Testis (tissue), 2 donors: ENCODE measurements around the gene UBE2B.

ENCODE experiments used
- POLR2A ChIP-seq: fragments of 450-650 bp; IDR thresholded peaks from one replicate; pipeline ENCODE4 v1.6.1; 2017; ENCODE audit warnings: antibody characterized with exemption, mild to moderate bottlenecking, moderate library complexity
- TF ChIP-seq, protein P1 (sequence below), 3 experiments: fragments of 450-650 bp in 2 of 3; fragments of 200-600 bp in 1 of 3; sonication (generic) in 1 of 3; IDR thresholded peaks; one replicate each; pipeline ENCODE4 v1.5.1; 2016 to 2019; ENCODE audit warnings: antibody characterized with exemption in 3 of 3, mild to moderate bottlenecking in 2 of 3, moderate library complexity in 1 of 3

DNA sequence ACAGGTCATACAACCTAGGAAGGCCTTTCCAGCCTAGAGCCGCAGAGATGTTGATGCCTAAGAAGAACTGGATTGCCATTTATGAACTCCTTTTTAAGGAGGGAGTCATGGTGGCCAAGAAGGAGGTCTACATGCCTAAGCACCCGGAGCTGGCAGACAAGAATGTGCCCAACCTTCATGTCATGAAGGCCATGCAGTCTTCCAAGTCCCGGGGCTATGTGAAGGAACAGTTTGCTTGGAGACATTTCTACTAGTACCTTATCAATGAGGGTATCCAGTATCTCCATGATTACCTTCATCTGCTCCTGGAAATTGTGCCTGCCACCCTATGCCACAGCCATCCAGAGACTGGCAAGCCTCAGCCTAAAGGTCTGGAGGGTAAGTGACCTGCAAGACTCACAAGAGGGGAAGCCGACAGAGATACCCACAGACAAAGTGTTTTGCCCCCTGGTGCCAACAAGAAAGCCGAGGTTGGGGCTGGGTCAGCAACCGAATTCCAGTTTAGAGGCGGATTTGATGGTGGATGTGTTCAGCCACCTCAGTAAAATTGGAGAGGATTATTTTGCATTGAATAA is 51.5 kb downstream of the UBE2B start:
- TF ChIP-seq, protein P1, sequence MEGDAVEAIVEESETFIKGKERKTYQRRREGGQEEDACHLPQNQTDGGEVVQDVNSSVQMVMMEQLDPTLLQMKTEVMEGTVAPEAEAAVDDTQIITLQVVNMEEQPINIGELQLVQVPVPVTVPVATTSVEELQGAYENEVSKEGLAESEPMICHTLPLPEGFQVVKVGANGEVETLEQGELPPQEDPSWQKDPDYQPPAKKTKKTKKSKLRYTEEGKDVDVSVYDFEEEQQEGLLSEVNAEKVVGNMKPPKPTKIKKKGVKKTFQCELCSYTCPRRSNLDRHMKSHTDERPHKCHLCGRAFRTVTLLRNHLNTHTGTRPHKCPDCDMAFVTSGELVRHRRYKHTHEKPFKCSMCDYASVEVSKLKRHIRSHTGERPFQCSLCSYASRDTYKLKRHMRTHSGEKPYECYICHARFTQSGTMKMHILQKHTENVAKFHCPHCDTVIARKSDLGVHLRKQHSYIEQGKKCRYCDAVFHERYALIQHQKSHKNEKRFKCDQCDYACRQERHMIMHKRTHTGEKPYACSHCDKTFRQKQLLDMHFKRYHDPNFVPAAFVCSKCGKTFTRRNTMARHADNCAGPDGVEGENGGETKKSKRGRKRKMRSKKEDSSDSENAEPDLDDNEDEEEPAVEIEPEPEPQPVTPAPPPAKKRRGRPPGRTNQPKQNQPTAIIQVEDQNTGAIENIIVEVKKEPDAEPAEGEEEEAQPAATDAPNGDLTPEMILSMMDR (IDR thresholded peaks at IDR 0.05): no peak
- no peak for TF ChIP-seq POLR2A
